Measurements from ENCODE around the gene DCBLD2. TPM values are rescaled to one million over a fixed set of nuclear protein-coding genes. Genes with fewer than 3 reads are reported as not detected.

Gene DCBLD2
- total and polyA plus RNA-seq, 2 of the 13 experiments (the other 11 are each of a cell fraction or from before 2014, with no cell fraction given) = 43.8 to 56.9 TPM

DNA sequence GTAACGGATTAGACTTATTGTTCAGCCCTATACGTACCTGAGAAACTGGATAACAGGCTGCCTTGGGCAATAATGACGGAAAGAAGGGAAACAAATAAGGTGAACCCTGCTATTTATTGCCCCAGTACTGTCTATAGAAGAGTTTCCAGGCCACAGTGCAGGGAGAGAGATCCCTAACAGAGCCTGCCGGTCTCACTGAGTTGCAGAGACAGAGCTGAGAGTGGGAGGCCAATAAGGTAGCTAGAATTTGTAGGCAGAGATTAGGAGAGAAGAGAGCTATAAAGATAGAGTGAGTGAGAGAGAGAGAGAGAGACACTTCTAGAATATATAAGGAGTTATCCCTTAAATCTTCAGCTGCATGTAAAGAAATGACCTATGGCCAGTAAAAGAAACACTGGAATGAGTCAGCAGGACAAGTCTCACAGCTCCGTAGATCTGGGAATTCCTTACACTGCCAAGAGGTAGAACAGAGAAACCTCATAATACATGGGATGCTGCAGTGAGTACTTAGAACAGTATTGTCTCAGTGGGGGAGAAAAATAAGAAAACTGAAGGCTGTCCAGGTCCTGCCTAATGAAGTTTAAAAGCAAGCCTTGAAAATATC, 86.6 kb downstream of the DCBLD2 start:
- Histone ChIP-seq H3K27ac (ENCODE audit: extremely low read length, insufficient read depth, low read length) (no peak overlapping the region), H3K9me3 (ENCODE audit: low read length) (no peaks in the 10 kb centered on the region), H3K27me3 (ENCODE audit: control insufficient read depth in 1 of 2, insufficient read depth in 2 of 2, low read length in 2 of 2) (no peaks in the 10 kb centered on the region; a peak in 1 of 5 replicates), H3K79me2 (ENCODE audit: insufficient read depth, low read length) (no peaks in the 10 kb centered on the region), H3K9ac (ENCODE audit: insufficient read depth, low read depth, low read length) (no peak overlapping the region), H4K20me1 (ENCODE audit: insufficient read depth, low read length) (no peaks in the 10 kb centered on the region), H3K4me1 (ENCODE audit: insufficient read depth, low read length) (peaks cover 26% of the 10 kb centered on the region), H2AFZ (ENCODE audit: low read length) (no peak overlapping the region), H3K36me3 (replicated peaks in 1 of 2; ENCODE audit: control insufficient read depth in 1 of 2, insufficient read depth in 2 of 2, low read length in 2 of 2) (peaks cover 0 to 21% of the 10 kb centered on the region in 2 experiments; a peak in 2 of 5 replicates), H3K4me3 (replicated peaks in 1 of 3; ENCODE audit: insufficient read depth in 1 of 3, low read depth in 2 of 3, low read length in 3 of 3) (no peak overlapping the region), H3K4me2 (ENCODE audit: low read depth, low read length) (no peak overlapping the region)
- intact Hi-C loops (cut with micrococcal nuclease; ENCODE audit: unreplicated experiment) = loop anchor here (5.0 to 10.0 kb wide), 2 partner anchors 133 to 290 kb away; partner anchors contain the start of gene CLDND1
- no TSS peak for BruUV-seq (replicated peaks)
- ChIA-PET CTCF (ENCODE audit: low intra/inter-chr PET ratio, low total read pairs) (no interaction called here), POLR2A (interaction anchor here (0.7 kb wide), 1 partner anchor 83 kb away, joined by 3 read pairs; no protein-coding TSS in a partner anchor)
- no peak for ATAC-seq
- DNase-seq (ENCODE audit: low spot score) = no peak
- FAIRE-seq = no peak
- WGBS (ENCODE audit: low lambda C conversion rate) = 90% methylated on average over 5 of the region's 5 CpGs
- in situ Hi-C loops (cut with HindIII; ENCODE audit: extremely low pct_ligation_motif_present, low pct_unique_long_range_greater_than_20kb) = loop anchor here (5.0 kb wide), 2 partner anchors 177 to 213 kb away; no protein-coding TSS in a partner anchor
- no peak for TF ChIP-seq ZNF660 (CRISPR knock-in tag; IDR thresholded peaks at IDR 0.05; ENCODE audit: borderline replicate concordance, low read depth)
- TF ChIP-seq ZNF383 (CRISPR knock-in tag; IDR thresholded peaks at IDR 0.05; ENCODE audit: borderline replicate concordance) = no peak

DNA sequence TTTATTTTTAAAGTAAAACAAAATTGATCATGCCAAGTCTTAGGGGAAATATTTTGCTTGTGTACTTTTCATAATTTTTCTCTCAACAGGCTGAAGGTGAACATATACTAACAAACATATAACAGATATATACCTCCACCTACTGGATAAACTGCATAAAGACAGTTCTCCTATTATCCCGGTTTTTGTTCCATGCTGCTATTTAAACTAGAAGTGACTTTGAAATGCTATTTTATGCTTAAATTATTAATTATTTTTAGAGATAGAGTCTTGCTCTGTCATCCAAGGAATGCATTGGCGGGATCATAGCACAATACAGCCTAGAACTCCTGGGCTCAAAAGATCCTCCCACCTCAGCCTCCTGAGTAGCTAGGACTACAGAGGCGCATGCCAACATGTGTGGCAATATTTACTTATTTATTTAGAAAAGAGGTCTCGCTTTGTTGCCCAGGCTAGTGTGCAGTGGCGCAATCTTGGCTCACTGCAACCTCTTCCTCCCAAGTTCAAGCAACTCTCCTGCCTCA, 88.6 kb downstream of the DCBLD2 start:
- Histone ChIP-seq H3K4me1 (ENCODE audit: insufficient read depth, low read length) (peaks cover 26% of the 10 kb centered on the region), H3K27me3 (ENCODE audit: control insufficient read depth in 1 of 2, insufficient read depth in 2 of 2, low read length in 2 of 2) (no peaks in the 10 kb centered on the region; a peak in 1 of 5 replicates), H3K9ac (ENCODE audit: insufficient read depth, low read depth, low read length) (no peak overlapping the region), H3K4me3 (replicated peaks in 1 of 3; ENCODE audit: insufficient read depth in 1 of 3, low read depth in 2 of 3, low read length in 3 of 3) (no peak overlapping the region), H4K20me1 (ENCODE audit: insufficient read depth, low read length) (no peaks in the 10 kb centered on the region), H2AFZ (ENCODE audit: low read length) (no peak overlapping the region), H3K36me3 (replicated peaks in 1 of 2; ENCODE audit: control insufficient read depth in 1 of 2, insufficient read depth in 2 of 2, low read length in 2 of 2) (peaks cover 1 to 26% of the 10 kb centered on the region in 2 experiments; a peak in 3 of 5 replicates), H3K9me3 (ENCODE audit: low read length) (no peaks in the 10 kb centered on the region), H3K79me2 (ENCODE audit: insufficient read depth, low read length) (no peaks in the 10 kb centered on the region), H3K4me2 (ENCODE audit: low read depth, low read length) (no peak overlapping the region), H3K27ac (ENCODE audit: extremely low read length, insufficient read depth, low read length) (no peak overlapping the region)
- ATAC-seq = peak; percentile 96
- in situ Hi-C loops (cut with HindIII; ENCODE audit: extremely low pct_ligation_motif_present, low pct_unique_long_range_greater_than_20kb) = loop anchor here (5.0 kb wide), 1 partner anchor 211 kb away; no protein-coding TSS in a partner anchor
- POLR2A ChIA-PET = no interaction called here
- no TSS peak for BruUV-seq (replicated peaks)
- 8% methylated on average over 5 of the region's 5 CpGs for WGBS (ENCODE audit: low lambda C conversion rate)
- FAIRE-seq = peak; percentile 18
- DNase-seq (ENCODE audit: low spot score) = peak; percentile 82
- intact Hi-C loops (cut with micrococcal nuclease; ENCODE audit: unreplicated experiment) = loop anchor here (1.0 to 10.0 kb wide), 4 partner anchors 16 to 288 kb away; partner anchors contain the start of gene CLDND1
- CTCF ChIA-PET (ENCODE audit: low intra/inter-chr PET ratio, low total read pairs) = interaction anchor here (1.2 to 2.8 kb wide), 4 partner anchors 131 to 214 kb away, joined by 4 to 24 read pairs (median 6); no protein-coding TSS in a partner anchor
- TF ChIP-seq, protein P1, sequence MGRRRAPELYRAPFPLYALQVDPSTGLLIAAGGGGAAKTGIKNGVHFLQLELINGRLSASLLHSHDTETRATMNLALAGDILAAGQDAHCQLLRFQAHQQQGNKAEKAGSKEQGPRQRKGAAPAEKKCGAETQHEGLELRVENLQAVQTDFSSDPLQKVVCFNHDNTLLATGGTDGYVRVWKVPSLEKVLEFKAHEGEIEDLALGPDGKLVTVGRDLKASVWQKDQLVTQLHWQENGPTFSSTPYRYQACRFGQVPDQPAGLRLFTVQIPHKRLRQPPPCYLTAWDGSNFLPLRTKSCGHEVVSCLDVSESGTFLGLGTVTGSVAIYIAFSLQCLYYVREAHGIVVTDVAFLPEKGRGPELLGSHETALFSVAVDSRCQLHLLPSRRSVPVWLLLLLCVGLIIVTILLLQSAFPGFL (CRISPR knock-in tag; IDR thresholded peaks at IDR 0.05) = no peak
- peak; percentile 79 for TF ChIP-seq ISL2 (CRISPR knock-in tag; IDR thresholded peaks at IDR 0.05)
- TF ChIP-seq KAT8 (CRISPR knock-in tag; IDR thresholded peaks at IDR 0.05) = peak; percentile 60; the same call in 1 of the 2 replicates
- TF ChIP-seq, protein P2, sequence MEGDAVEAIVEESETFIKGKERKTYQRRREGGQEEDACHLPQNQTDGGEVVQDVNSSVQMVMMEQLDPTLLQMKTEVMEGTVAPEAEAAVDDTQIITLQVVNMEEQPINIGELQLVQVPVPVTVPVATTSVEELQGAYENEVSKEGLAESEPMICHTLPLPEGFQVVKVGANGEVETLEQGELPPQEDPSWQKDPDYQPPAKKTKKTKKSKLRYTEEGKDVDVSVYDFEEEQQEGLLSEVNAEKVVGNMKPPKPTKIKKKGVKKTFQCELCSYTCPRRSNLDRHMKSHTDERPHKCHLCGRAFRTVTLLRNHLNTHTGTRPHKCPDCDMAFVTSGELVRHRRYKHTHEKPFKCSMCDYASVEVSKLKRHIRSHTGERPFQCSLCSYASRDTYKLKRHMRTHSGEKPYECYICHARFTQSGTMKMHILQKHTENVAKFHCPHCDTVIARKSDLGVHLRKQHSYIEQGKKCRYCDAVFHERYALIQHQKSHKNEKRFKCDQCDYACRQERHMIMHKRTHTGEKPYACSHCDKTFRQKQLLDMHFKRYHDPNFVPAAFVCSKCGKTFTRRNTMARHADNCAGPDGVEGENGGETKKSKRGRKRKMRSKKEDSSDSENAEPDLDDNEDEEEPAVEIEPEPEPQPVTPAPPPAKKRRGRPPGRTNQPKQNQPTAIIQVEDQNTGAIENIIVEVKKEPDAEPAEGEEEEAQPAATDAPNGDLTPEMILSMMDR (CRISPR knock-in tag; IDR thresholded peaks at IDR 0.05) = peak; percentile 60
- TF ChIP-seq ZNF780A (CRISPR knock-in tag; IDR thresholded peaks at IDR 0.05) = no peak
- TF ChIP-seq, protein P3, sequence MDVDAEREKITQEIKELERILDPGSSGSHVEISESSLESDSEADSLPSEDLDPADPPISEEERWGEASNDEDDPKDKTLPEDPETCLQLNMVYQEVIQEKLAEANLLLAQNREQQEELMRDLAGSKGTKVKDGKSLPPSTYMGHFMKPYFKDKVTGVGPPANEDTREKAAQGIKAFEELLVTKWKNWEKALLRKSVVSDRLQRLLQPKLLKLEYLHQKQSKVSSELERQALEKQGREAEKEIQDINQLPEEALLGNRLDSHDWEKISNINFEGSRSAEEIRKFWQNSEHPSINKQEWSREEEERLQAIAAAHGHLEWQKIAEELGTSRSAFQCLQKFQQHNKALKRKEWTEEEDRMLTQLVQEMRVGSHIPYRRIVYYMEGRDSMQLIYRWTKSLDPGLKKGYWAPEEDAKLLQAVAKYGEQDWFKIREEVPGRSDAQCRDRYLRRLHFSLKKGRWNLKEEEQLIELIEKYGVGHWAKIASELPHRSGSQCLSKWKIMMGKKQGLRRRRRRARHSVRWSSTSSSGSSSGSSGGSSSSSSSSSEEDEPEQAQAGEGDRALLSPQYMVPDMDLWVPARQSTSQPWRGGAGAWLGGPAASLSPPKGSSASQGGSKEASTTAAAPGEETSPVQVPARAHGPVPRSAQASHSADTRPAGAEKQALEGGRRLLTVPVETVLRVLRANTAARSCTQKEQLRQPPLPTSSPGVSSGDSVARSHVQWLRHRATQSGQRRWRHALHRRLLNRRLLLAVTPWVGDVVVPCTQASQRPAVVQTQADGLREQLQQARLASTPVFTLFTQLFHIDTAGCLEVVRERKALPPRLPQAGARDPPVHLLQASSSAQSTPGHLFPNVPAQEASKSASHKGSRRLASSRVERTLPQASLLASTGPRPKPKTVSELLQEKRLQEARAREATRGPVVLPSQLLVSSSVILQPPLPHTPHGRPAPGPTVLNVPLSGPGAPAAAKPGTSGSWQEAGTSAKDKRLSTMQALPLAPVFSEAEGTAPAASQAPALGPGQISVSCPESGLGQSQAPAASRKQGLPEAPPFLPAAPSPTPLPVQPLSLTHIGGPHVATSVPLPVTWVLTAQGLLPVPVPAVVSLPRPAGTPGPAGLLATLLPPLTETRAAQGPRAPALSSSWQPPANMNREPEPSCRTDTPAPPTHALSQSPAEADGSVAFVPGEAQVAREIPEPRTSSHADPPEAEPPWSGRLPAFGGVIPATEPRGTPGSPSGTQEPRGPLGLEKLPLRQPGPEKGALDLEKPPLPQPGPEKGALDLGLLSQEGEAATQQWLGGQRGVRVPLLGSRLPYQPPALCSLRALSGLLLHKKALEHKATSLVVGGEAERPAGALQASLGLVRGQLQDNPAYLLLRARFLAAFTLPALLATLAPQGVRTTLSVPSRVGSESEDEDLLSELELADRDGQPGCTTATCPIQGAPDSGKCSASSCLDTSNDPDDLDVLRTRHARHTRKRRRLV (CRISPR knock-in tag; IDR thresholded peaks at IDR 0.05) = no peak

All from HepG2 (cell line).